H1 (cell line): ENCODE measurements around the gene TTF1. TPM values are rescaled to one million over a fixed set of nuclear protein-coding genes. Genes with fewer than 3 reads are reported as not detected.

Experiments
- CHD7 ChIP-seq: fragments of 300-600 bp; sonication (generic); IDR thresholded peaks from 2 replicates; pipeline ENCODE4 v1.7.1; 2012; ENCODE audit warnings: low read length, moderate library complexity, mild to moderate bottlenecking, inconsistent platforms; ENCODE audit not compliant: insufficient replicate concordance
- GTF2F1 ChIP-seq: IDR thresholded peaks from 2 replicates; pipeline ENCODE4 v1.6.1; 2012; ENCODE audit warnings: low read depth, low read length, improper control_type of control experiment, borderline replicate concordance
- POLR2AphosphoS5 ChIP-seq: IDR thresholded peaks from 2 replicates; pipeline ENCODE4 v1.6.1; 2011; ENCODE audit warnings: low read depth, low read length
- SRF ChIP-seq: IDR thresholded peaks from 2 replicates; pipeline ENCODE4 v1.6.1; 2011; ENCODE audit warnings: mild to moderate bottlenecking, low read depth, low read length, moderate library complexity
- SUZ12 ChIP-seq: fragments of 200-600 bp; sonication (generic); IDR thresholded peaks from 2 replicates; pipeline ENCODE4 v1.6.1; 2012; ENCODE audit warnings: mild to moderate bottlenecking, inconsistent platforms, low read length, moderate library complexity, mixed read lengths
- polyA plus RNA-seq, 7 experiments: library from polyadenylated mRNA; depleted of rRNA in 3 of 7; stranded (reverse) in 5 of 7; unstranded in 2 of 7; fragments of >200 nt in 5 of 7; fragments of 200-250 nt in 2 of 7; gene quantifications; 1 replicate in 5 of 7; 2 replicates in 1 of 7; 4 replicates in 1 of 7; pipeline versions ENCODE4 v1.2.1 to v1.2.3, GENCODE V29; 2011 to 2013; ENCODE audit warnings: missing spikeins in 2 of 7, mixed read lengths in 2 of 7
- total RNA-seq: library from RNA; stranded (reverse); fragmentation: NEBNext Ultra II Directional; extraction: Animal tissue kit (Norgen Biotek cat#: 25700); gene quantifications from 2 replicates; pipeline ENCODE4 v1.2.1, GENCODE V29; 2021

Gene TTF1
- total and polyA plus RNA-seq, 2 of the 8 experiments (the other 6 are each of a cell fraction or from before 2014, with no cell fraction given), result 7.8 to 22.2 TPM

GRCh38 chr9:132406554-132407122 is at the start of gene TTF1 (continued):
- TF ChIP-seq CHD7 (no peak), POLR2AphosphoS5 (peak; percentile 59; the same call in 1 of the 2 replicates), SUZ12 (no peak), SRF (no peak), GTF2F1 (peak; percentile 83; the same call in 1 of the 2 replicates)
- TF ChIP-seq, all 59 proteins: peak for 13
